Activated CD4-positive, alpha-beta T cell treated with anti-CD3 and anti-CD28 coated beads, Interleukin-2, amount 10 ng/mL, durations not matched to agents 24 days and 14 days (primary cell): Measurements from ENCODE around the gene TNNT2. TPM values are rescaled to one million over a fixed set of nuclear protein-coding genes. Genes with fewer than 3 reads are reported as not detected.

ENCODE experiments used
- DNase-seq: peaks from one replicate; pipeline ENCODE4 v3.0.0; 2022
- H3K27ac Mint-ChIP-seq: one replicate; pipeline ENCODE4 v1.8.0; 2022; ENCODE audit warnings: mild to moderate bottlenecking, mixed read lengths
- H3K27me3 Mint-ChIP-seq: one replicate; pipeline ENCODE4 v1.8.0; 2022; ENCODE audit warnings: mixed read lengths
- H3K36me3 Mint-ChIP-seq: one replicate; pipeline ENCODE4 v1.8.0; 2022; ENCODE audit warnings: low read depth, mild to moderate bottlenecking, mixed read lengths
- H3K4me1 Mint-ChIP-seq: one replicate; pipeline ENCODE4 v1.8.0; 2021; ENCODE audit warnings: mixed read lengths
- H3K4me3 Mint-ChIP-seq: one replicate; pipeline ENCODE4 v1.8.0; 2022; ENCODE audit warnings: mild to moderate bottlenecking, moderate library complexity, mixed read lengths
- H3K9me3 Mint-ChIP-seq: one replicate; pipeline ENCODE4 v1.8.0; 2021; ENCODE audit warnings: mixed read lengths
- intact Hi-C: fragments of 100-400 bp; cut with micrococcal nuclease; formaldehyde crosslinking; loops from one replicate; pipeline ENCODE4 v1.15.1; 2023
- total RNA-seq: library from RNA; stranded (reverse); gene quantifications from 2 replicates; pipeline ENCODE4 v1.2.3, GENCODE V29; 2022

Gene TNNT2
- total RNA-seq, 1 donor from 2014 or later = not detected

DNA sequence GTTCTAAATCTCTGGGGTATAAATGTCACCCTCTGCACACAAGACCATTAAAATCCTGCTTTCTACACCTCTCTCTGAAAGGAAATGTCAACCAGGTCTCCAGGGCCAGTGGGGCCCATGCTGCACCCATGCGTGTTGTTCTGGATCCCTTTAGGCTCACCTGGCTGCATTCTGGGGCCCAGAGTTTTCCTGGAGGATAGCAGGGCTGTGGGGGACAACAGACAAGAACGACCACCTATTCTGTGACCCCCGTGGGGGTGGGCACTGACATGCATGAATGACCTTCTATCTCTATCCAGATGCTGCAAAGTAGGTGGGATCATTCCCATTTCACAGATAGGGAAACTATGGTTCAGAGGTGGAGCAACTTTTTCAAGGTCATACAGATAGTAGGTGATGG is 41.6 kb downstream of the TNNT2 start:
- Mint-ChIP-seq H3K4me3 (no peak overlapping the region), H3K4me1 (no peaks in the 10 kb centered on the region), H3K36me3 (no peaks in the 10 kb centered on the region), H3K9me3 (no peaks in the 10 kb centered on the region), H3K27me3 (peaks cover 17% of the 10 kb centered on the region), H3K27ac (no peak overlapping the region)
- no peak for DNase-seq
- intact Hi-C loops = no loop called here

DNA sequence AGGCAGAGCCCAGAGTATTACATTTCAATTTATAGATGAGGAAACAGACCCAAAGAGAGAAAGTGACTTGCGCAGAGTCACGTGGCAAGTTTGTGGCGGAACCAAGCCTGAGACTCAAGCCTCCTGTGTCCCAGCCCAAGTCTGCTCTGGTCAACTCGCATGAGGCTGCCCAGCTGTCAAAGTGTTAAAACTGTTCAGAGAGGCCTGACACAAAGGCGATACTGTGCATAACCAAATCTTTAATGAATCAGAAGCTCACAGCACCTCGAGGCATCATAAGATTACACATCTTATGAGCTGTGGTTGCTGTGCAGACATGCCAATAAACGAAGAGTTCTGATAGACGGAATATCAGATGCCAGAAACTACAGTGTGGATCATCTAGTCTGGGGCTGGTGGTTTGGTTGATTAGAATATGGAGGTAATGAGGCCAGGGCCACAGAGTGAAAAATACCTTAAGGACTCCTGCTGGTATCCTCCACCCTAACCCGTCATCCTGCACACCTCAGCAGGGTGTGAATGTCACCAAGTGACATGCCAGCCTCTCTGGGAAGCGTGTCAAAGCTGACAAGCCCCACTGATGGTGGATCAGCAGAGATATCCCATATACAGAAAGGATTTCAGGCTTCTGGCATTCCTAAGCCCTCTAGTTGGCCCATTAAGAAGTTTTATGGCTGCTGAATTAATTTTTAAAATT is 42.2 kb downstream of the TNNT2 start:
- no peak overlapping the region for H3K27ac Mint-ChIP-seq
- no peaks in the 10 kb centered on the region for H3K9me3 Mint-ChIP-seq
- intact Hi-C loops = no loop called here
- no peaks in the 10 kb centered on the region for H3K4me1 Mint-ChIP-seq
- H3K4me3 Mint-ChIP-seq = no peak overlapping the region
- DNase-seq = no peak
- H3K27me3 Mint-ChIP-seq = peaks cover 13% of the 10 kb centered on the region
- no peaks in the 10 kb centered on the region for H3K36me3 Mint-ChIP-seq

DNA sequence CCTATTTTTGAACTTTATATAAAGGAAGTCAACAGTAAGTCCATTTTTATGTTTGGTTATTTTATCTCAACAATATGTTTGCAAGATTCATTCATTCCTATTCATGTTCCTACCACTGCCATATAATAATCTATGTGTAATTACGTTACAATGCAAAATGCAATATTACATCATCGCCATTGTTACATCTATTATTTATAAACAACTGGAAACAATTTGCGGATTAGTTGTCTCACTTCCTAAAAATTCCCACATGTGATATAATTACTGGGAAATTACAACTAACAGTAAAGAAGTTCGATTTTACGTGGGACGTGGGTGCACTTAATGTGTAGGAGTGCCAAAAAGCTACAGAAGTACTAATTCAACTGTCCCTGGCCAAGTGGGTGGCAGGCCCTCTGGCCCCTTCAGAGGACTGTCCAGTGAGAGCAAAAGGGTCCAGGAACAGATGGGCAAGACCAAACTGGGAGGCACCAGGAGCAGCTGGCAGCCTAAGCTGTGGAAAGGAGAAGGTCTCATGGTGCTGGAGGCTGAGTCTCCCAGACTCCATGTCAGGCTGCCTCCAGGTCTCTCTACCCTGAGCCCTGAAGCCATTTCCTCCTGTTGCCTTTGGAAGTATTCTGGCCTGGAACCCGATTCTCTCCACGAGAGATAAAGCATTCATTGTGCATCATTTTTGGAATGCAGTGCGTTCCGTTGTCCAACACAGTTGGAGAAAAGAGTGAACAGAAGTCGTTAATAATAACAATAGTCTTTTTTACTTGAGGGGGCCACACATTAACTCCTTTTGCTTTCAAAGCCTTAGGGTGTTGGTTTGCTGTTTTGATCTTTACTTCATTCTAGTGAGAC is 42.9 kb downstream of the TNNT2 start:
- H3K4me3 Mint-ChIP-seq = no peak overlapping the region
- no peaks in the 10 kb centered on the region for H3K4me1 Mint-ChIP-seq
- intact Hi-C loops = no loop called here
- no peak overlapping the region for H3K27ac Mint-ChIP-seq
- DNase-seq = no peak
- no peaks in the 10 kb centered on the region for H3K9me3 Mint-ChIP-seq
- H3K27me3 Mint-ChIP-seq = peaks cover 9% of the 10 kb centered on the region
- H3K36me3 Mint-ChIP-seq = no peaks in the 10 kb centered on the region

DNA sequence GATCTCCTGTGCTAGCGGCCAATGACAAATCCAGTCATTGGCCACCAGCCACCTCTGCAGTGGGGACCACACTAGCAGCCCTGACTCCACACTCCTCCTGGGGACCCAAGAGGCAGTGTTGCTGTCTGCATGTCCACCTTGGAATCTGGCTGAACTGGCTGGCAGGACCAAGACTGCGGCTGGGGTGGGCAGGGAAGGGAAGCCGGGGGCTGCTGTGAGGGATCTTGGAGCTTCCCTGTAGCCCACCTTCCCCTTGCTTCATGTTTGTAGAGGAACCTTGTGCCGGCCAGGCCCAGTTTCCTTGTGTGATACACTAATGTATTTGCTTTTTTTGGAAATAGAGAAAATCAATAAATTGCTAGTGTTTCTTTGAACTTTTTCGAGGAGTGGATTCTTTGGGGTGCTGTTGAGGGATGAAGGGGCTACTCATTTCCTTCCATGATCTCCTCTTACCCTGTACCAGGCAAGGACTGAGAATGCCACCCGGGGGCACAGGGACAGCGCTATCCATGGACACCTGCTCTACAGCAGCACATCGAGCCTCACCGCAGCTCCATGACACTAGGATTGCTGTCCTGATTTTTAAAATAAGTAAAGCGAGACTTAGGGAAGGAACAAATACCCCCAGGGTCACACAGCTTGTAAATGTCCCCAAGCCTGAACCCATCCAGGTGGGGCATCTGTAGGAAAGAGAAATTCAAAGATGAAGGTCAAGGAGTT is 44.7 kb downstream of the TNNT2 start:
- Mint-ChIP-seq H3K4me3 (no peak overlapping the region), H3K27ac (no peak overlapping the region), H3K4me1 (no peaks in the 10 kb centered on the region), H3K36me3 (no peaks in the 10 kb centered on the region), H3K9me3 (no peaks in the 10 kb centered on the region), H3K27me3 (peaks cover 6% of the 10 kb centered on the region)
- no peak for DNase-seq
- intact Hi-C loops = no loop called here

DNA sequence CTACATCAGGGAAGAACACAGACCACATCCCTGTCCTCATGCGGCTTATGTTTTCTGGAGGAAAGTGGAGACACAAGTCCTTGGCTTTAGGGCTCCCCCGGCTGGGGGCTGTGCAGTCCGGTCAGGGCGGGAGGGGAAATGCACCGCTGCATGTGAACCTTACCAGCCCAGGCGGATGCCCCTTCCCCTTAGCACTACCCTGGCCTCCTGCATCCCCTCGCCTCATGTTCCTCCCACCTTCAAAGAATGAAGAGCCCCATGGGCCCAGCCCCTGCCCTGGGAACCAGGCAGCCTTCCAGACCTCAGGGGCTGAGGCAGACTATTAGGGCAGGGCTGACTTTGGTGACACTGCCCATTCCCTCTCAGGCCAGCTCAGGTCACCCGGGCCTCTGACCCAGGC is 45.5 kb downstream of the TNNT2 start:
- no peak overlapping the region for H3K27ac Mint-ChIP-seq
- H3K4me1 Mint-ChIP-seq = no peaks in the 10 kb centered on the region
- intact Hi-C loops = no loop called here
- H3K4me3 Mint-ChIP-seq = no peak overlapping the region
- H3K36me3 Mint-ChIP-seq = no peaks in the 10 kb centered on the region
- DNase-seq = no peak
- peaks cover 6% of the 10 kb centered on the region for H3K27me3 Mint-ChIP-seq
- no peaks in the 10 kb centered on the region for H3K9me3 Mint-ChIP-seq

DNA sequence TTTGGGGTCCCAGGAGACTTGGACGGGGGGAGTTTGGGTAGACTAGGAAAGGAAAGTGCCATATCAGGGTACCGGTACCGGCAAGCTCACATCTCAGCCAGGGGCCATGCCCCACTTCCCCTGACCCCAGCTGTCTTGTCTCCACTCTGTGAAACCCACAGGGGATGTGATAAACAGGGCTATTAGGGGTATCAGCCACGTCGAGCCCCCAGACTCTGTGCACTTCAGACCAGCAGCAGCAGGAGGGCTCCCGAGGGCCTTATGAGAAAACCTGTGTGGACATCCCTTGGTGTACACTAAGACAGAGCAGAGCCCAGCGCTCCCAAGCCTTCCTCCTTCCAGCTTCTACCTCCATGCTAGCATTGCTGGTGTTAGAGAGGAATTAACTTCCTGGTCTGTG is 46.3 kb downstream of the TNNT2 start:
- H3K27me3 Mint-ChIP-seq = peaks cover 10% of the 10 kb centered on the region
- DNase-seq = no peak
- no peaks in the 10 kb centered on the region for H3K9me3 Mint-ChIP-seq
- H3K36me3 Mint-ChIP-seq = no peaks in the 10 kb centered on the region
- no peak overlapping the region for H3K4me3 Mint-ChIP-seq
- intact Hi-C loops = no loop called here
- H3K4me1 Mint-ChIP-seq = no peaks in the 10 kb centered on the region
- H3K27ac Mint-ChIP-seq = no peak overlapping the region

DNA sequence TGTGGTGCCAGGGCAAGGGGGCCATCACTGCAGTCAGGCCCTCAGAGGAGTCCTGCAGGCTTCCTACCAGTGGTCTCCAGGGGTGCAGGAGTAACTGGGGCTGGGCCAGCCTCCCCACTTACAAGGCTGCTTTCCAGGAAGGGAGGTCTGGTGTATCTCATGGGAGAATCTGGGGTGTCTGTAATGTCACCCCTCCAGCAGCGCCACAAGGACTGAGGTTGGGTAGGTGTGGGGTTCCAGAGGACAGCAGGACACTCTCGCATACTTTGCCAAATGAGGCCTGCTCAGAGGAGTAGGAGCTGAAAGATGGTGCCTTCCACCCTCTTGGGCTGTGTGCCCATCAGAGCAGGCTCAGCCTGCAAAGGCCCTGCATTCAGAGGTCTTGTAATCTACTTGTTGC is 46.9 kb downstream of the TNNT2 start:
- Mint-ChIP-seq H3K27ac (no peak overlapping the region), H3K36me3 (no peaks in the 10 kb centered on the region), H3K27me3 (peaks cover 10% of the 10 kb centered on the region), H3K9me3 (no peaks in the 10 kb centered on the region), H3K4me3 (no peak overlapping the region), H3K4me1 (no peaks in the 10 kb centered on the region)
- DNase-seq = no peak
- intact Hi-C loops = no loop called here

DNA sequence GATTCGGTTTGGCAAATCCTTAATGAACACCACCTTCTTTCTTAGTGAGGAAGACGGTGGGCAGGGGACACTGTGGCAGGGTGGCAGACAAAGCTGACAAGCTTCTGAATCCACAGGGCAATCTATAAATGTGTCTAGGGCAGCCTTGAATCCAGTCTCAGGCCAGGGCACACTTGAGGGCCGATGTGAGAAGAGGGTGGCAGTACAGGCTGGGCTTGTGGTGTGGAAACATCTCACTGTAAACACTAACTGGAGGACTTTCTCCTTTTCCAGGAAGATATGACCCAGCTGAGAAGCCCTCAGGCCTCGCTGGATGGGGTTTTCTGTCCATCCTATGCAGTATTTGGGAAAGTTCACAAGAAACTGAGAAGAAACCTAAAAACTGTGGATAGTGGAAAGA is 47.7 kb downstream of the TNNT2 start:
- Mint-ChIP-seq H3K27me3 (peaks cover 8% of the 10 kb centered on the region), H3K36me3 (no peaks in the 10 kb centered on the region), H3K4me1 (no peaks in the 10 kb centered on the region), H3K4me3 (no peak overlapping the region), H3K9me3 (no peaks in the 10 kb centered on the region), H3K27ac (no peak overlapping the region)
- intact Hi-C loops = no loop called here
- DNase-seq = no peak

DNA sequence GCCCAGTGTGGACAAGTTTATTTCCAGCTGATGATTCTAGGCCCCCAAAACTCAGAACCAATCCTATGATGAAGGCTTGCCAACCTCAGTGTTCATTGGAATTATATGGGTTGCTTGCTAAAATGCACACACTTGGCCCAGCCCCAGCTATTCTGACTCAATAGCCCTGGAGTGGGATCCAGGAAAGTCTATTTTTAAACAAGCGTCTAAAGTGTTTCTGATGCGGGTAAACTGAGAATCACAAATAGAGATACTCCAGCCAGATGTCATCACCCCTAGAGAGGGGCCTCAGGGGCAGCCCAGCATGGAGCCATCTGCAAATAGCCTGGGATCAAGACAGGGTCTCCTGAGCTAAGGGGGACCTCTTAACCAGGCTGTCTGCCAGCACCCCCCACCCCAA is 48.2 kb downstream of the TNNT2 start:
- DNase-seq = no peak
- no peaks in the 10 kb centered on the region for H3K4me1 Mint-ChIP-seq
- H3K9me3 Mint-ChIP-seq = no peaks in the 10 kb centered on the region
- H3K36me3 Mint-ChIP-seq = no peaks in the 10 kb centered on the region
- no peak overlapping the region for H3K4me3 Mint-ChIP-seq
- no peak overlapping the region for H3K27ac Mint-ChIP-seq
- peaks cover 7% of the 10 kb centered on the region for H3K27me3 Mint-ChIP-seq
- intact Hi-C loops = no loop called here

DNA sequence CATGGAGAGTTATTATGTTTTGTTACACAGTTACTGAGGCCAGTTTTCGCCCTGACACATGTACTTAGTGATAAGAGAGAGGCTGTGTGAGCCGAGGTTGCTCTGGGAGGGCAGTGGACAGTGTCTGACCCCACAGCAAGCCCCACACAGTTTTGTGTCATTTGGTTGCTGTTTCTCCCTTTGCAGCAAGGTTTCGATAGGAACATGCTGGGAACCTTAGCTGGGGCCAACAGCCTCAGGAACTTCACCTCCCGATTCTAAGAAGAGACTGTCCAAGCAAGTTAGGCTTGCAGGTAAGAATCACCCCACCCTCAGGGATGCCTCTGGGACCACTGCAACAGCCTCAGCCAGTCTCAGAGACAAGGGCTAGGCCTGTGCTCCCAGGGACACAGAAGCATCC is 48.9 kb downstream of the TNNT2 start:
- DNase-seq = no peak
- Mint-ChIP-seq H3K27me3 (peaks cover 7% of the 10 kb centered on the region), H3K4me1 (no peaks in the 10 kb centered on the region), H3K9me3 (no peaks in the 10 kb centered on the region), H3K36me3 (no peaks in the 10 kb centered on the region), H3K27ac (no peak overlapping the region), H3K4me3 (no peak overlapping the region)
- intact Hi-C loops = no loop called here

DNA sequence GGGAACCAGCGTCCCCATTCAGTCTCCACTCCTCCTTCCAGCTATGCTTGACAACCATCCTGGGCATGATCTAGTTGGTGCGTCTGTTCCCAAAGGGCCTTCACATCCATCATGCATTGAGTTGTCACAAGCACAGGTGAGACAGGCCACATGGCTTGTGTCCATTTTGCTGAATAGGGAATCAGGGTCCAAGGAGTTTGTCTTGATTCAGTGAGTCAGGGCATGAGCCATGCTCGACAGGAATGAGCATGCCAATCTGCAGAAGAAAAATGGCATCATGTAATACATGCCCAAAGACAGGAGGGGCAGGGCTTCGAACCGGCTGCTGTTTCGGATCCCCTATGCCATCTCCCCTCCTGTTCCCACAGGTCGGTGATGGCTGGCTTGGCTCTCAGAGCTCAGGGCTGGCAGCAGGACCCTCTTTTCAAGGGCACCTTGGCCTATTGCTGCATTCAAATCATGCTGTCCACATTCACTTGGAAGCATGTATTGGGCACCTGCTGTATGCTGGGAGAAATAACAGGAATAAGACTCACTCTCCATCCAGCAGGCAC is 49.7 kb downstream of the TNNT2 start:
- intact Hi-C loops = no loop called here
- H3K27me3 Mint-ChIP-seq = peaks cover 5% of the 10 kb centered on the region
- H3K4me3 Mint-ChIP-seq = no peak overlapping the region
- H3K9me3 Mint-ChIP-seq = no peaks in the 10 kb centered on the region
- no peak overlapping the region for H3K27ac Mint-ChIP-seq
- H3K4me1 Mint-ChIP-seq = no peaks in the 10 kb centered on the region
- H3K36me3 Mint-ChIP-seq = no peaks in the 10 kb centered on the region
- DNase-seq = no peak

DNA sequence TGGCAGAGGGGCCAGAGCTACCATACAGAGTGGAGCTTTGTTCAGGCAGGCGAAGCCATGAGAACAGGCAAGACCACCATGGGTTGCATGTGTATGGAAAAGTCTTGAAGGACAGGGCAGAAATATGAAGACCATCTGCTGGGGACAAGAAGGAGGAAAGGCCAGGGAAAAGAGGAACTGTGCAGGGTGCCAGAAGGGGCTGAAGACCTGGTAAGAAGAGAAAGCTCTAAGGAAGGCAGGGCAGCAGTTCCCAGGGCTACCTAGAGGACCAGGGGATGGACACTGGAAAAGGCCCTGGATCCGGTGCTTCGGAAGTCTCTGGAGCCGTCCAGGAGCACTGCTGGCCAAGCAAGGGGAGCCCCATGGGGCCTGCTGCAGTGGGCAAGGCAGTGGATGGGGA is 50.8 kb downstream of the TNNT2 start:
- Mint-ChIP-seq H3K4me3 (no peak overlapping the region), H3K27me3 (peaks cover 5% of the 10 kb centered on the region), H3K9me3 (no peaks in the 10 kb centered on the region), H3K27ac (no peak overlapping the region), H3K4me1 (no peaks in the 10 kb centered on the region), H3K36me3 (no peaks in the 10 kb centered on the region)
- DNase-seq = no peak
- intact Hi-C loops = no loop called here

DNA sequence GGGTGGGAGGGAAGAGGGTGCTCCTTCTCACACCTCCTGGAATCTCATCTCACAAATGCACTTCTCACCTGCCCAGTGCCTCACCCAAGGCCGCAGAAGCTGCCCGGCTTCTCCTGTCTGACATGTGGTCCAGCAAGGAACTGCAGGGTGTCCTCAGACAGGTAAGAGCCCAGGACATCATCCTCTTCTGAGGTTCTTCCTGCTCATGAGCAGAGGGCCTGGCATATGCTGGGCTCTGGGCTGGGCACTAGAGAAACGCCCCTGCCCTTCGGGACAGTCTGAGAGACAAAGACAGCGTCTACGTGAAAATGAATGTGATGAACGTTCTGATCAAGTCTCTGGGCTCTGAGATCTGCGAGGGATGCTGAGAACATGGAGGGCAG is 51.8 kb downstream of the TNNT2 start:
- H3K4me3 Mint-ChIP-seq = no peak overlapping the region
- no peaks in the 10 kb centered on the region for H3K4me1 Mint-ChIP-seq
- H3K9me3 Mint-ChIP-seq = no peaks in the 10 kb centered on the region
- H3K36me3 Mint-ChIP-seq = no peaks in the 10 kb centered on the region
- DNase-seq = no peak
- intact Hi-C loops = no loop called here
- H3K27ac Mint-ChIP-seq = no peak overlapping the region
- peaks cover 5% of the 10 kb centered on the region for H3K27me3 Mint-ChIP-seq
